ENCODE results near the gene IRS2.

- TF ChIP-seq POLR2AphosphoS5 (IDR thresholded peaks at IDR 0.05; ENCODE audit: insufficient read depth, low read depth, low read length), result no peak
- peak; percentile 13 to 24 for TF ChIP-seq CTCF (IDR thresholded peaks at IDR 0.05; ENCODE audit: extremely low read depth in 1 of 2, insufficient read depth in 1 of 2, low read depth in 1 of 2, low read length in 2 of 2)
These were observed 4.7 kb upstream of the IRS2 start for GRCh38 chr13:109790942-109791605.
